MM.1S (cell line): ENCODE measurements around the gene AUH.

ENCODE experiments used
- EZH2 ChIP-seq: fragments of 300-600 bp; sonication (generic); optimal IDR thresholded peaks from 2 replicates; pipeline ENCODE3; 2017; ENCODE audit warnings: low read depth, mild to moderate bottlenecking, antibody characterized with exemption, low read length, mixed read lengths
- EZH2phosphoT487 ChIP-seq: fragments of 300-600 bp; sonication (generic); IDR thresholded peaks from 2 replicates; pipeline ENCODE4 v1.6.1; 2018; ENCODE audit warnings: antibody characterized with exemption, low read length
- TF ChIP-seq, protein P1 (sequence below): fragments of 300-600 bp; sonication (generic); IDR thresholded peaks from 2 replicates; pipeline ENCODE4 v1.5.1; 2016; ENCODE audit warnings: antibody characterized with exemption, low read length, mixed read lengths

DNA sequence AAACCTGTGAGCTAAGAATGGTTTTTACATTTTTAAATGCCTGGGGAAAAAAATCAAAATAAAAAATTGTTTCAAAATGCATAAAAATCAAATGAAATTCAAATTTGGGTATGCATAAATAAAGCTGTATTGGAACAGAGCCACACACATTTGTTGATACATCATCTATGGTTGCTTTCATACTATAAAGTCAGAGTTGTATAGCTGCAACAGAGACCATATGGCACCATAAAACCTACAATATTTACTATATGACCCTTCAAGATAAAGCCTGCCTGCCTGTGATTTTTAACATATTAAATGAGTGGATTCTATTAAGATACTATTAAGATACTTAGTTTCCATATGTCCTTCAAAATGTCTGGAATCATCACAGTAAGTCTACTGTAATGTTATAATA, 40.0 kb downstream of the AUH start:
- no peak for TF ChIP-seq EZH2
- TF ChIP-seq, protein P1, sequence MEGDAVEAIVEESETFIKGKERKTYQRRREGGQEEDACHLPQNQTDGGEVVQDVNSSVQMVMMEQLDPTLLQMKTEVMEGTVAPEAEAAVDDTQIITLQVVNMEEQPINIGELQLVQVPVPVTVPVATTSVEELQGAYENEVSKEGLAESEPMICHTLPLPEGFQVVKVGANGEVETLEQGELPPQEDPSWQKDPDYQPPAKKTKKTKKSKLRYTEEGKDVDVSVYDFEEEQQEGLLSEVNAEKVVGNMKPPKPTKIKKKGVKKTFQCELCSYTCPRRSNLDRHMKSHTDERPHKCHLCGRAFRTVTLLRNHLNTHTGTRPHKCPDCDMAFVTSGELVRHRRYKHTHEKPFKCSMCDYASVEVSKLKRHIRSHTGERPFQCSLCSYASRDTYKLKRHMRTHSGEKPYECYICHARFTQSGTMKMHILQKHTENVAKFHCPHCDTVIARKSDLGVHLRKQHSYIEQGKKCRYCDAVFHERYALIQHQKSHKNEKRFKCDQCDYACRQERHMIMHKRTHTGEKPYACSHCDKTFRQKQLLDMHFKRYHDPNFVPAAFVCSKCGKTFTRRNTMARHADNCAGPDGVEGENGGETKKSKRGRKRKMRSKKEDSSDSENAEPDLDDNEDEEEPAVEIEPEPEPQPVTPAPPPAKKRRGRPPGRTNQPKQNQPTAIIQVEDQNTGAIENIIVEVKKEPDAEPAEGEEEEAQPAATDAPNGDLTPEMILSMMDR, result no peak
- no peak for TF ChIP-seq EZH2phosphoT487
